Measurements from ENCODE around the gene SLC43A1. TPM values are rescaled to one million over a fixed set of nuclear protein-coding genes. Genes with fewer than 3 reads are reported as not detected.
"Not testable (repeated sequence)": the region's sequence is repeated elsewhere in the genome, so short reads cannot be mapped to it uniquely, and the experiment has no call there.

SLC43A1 gene
- total RNA-seq, 1 donor from 2014 or later: 48.5 TPM

GRCh38 chr11:57453543-57454177 is 61.8 kb downstream of the SLC43A1 start:
- no peak for TF ChIP-seq CTCF (IDR thresholded peaks at IDR 0.05; ENCODE audit: unreplicated experiment)
- no peak overlapping the region for H3K4me3 Mint-ChIP-seq (ENCODE audit: low read depth)
- no peaks in the 10 kb centered on the region for H3K9me3 Mint-ChIP-seq (ENCODE audit: low read depth)
- no peaks in the 10 kb centered on the region for H3K36me3 Mint-ChIP-seq (ENCODE audit: insufficient read depth)
- H3K4me1 Mint-ChIP-seq (ENCODE audit: low read depth): peaks cover 10% of the 10 kb centered on the region
- no peak overlapping the region for H3K27ac Mint-ChIP-seq
- H3K27me3 Mint-ChIP-seq: peaks cover 20% of the 10 kb centered on the region
- DNase-seq (ENCODE audit: low spot score, unreplicated experiment): no peak

GRCh38 chr11:57446055-57446454 is 69.4 kb downstream of the SLC43A1 start:
- Mint-ChIP-seq H3K27me3 (peaks cover 6% of the 10 kb centered on the region), H3K9me3 (ENCODE audit: low read depth) (no peaks in the 10 kb centered on the region), H3K27ac (no peak overlapping the region), H3K4me1 (ENCODE audit: low read depth) (no peaks in the 10 kb centered on the region), H3K4me3 (ENCODE audit: low read depth) (no peak overlapping the region), H3K36me3 (ENCODE audit: insufficient read depth) (no peaks in the 10 kb centered on the region)
- DNase-seq (ENCODE audit: low spot score, unreplicated experiment): no peak
- TF ChIP-seq CTCF (IDR thresholded peaks at IDR 0.05; ENCODE audit: unreplicated experiment): no peak

GRCh38 chr11:57445122-57445394 is 70.4 kb downstream of the SLC43A1 start:
- not testable (repeated sequence) for H3K4me3 Mint-ChIP-seq (ENCODE audit: low read depth); H3K9me3 Mint-ChIP-seq (ENCODE audit: low read depth); H3K36me3 Mint-ChIP-seq (ENCODE audit: insufficient read depth); DNase-seq (ENCODE audit: low spot score, unreplicated experiment); H3K4me1 Mint-ChIP-seq (ENCODE audit: low read depth); H3K27ac Mint-ChIP-seq; H3K27me3 Mint-ChIP-seq

- no peak for TF ChIP-seq CTCF (IDR thresholded peaks at IDR 0.05; ENCODE audit: unreplicated experiment)
- Mint-ChIP-seq H3K4me3 (ENCODE audit: low read depth) (no peak overlapping the region), H3K9me3 (ENCODE audit: low read depth) (no peaks in the 10 kb centered on the region), H3K4me1 (ENCODE audit: low read depth) (peaks cover 1% of the 10 kb centered on the region), H3K27me3 (peaks cover 6% of the 10 kb centered on the region), H3K27ac (no peak overlapping the region), H3K36me3 (ENCODE audit: insufficient read depth) (no peaks in the 10 kb centered on the region)
- DNase-seq (ENCODE audit: low spot score, unreplicated experiment): no peak
Measured at GRCh38 chr11:57444362-57445121, 71.0 kb downstream of the SLC43A1 start.

GRCh38 chr11:57440744-57441414 is 74.6 kb downstream of the SLC43A1 start:
- no peak overlapping the region for H3K27ac Mint-ChIP-seq
- H3K9me3 Mint-ChIP-seq (ENCODE audit: low read depth): no peaks in the 10 kb centered on the region
- DNase-seq (ENCODE audit: low spot score, unreplicated experiment): no peak
- no peaks in the 10 kb centered on the region for H3K36me3 Mint-ChIP-seq (ENCODE audit: insufficient read depth)
- H3K4me1 Mint-ChIP-seq (ENCODE audit: low read depth): peaks cover 4% of the 10 kb centered on the region
- no peaks in the 10 kb centered on the region for H3K27me3 Mint-ChIP-seq
- no peak overlapping the region for H3K4me3 Mint-ChIP-seq (ENCODE audit: low read depth)
- TF ChIP-seq CTCF (IDR thresholded peaks at IDR 0.05; ENCODE audit: unreplicated experiment): no peak

All from progenitor cell of endocrine pancreas (in vitro differentiated cells).